HepG2 (cell line): Measurements from ENCODE around the gene SLC13A2. TPM values are rescaled to one million over a fixed set of nuclear protein-coding genes. Genes with fewer than 3 reads are reported as not detected.

Experiments
- ATAC-seq: fragments of 200-7000 bp; cut with Tn5 transposase; 3 replicates; pipeline ENCODE4 v1.9.1; 2020; ENCODE audit warnings: mild to moderate bottlenecking, moderate library complexity
- BruUV-seq: library from RNA; stranded (reverse); fragments of 400-500 nt; replicated peaks from 2 replicates; lab custom pipeline; 2021; lab: Mats Ljungman, UMichigan
- CTCF ChIA-PET: fragments of 300-600 bp; formaldehyde crosslinking; extraction: SDS; loops from one replicate; lab custom pipeline; 2021; ENCODE audit warnings: low total read pairs, inconsistent platforms, low intra/inter-chr PET ratio; lab: Yijun Ruan, JAX
- POLR2A ChIA-PET: fragments of 350-600 bp; sonication (Branson Sonifier 250); formaldehyde crosslinking; loops from one replicate; lab custom pipeline; 2020; ENCODE audit warnings: antibody characterized with exemption, inconsistent platforms; lab: Yijun Ruan, JAX
- DNase-seq: peaks from one replicate; pipeline ENCODE4 v3.0.0-alpha.2; 2015; ENCODE audit warnings: low spot score
- FAIRE-seq: peaks from 3 replicates; lab custom pipeline; 2011; peaks lifted over from hg19 to GRCh38; lab: Jason Lieb, UNC
- H2AFZ ChIP-seq: one replicate; pipeline ENCODE4 v1.6.1; 2011; ENCODE audit warnings: low read length, inconsistent platforms
- H3K27ac ChIP-seq: fragments of 300-600 bp; 3 replicates; pipeline ENCODE4 v1.8.0; 2011; ENCODE audit warnings: mixed run types, mild to moderate bottlenecking, mixed read lengths, low read length, inconsistent platforms; ENCODE audit not compliant: insufficient read depth; ENCODE audit errors: extremely low read length
- H3K27me3 ChIP-seq, 2 experiments: fragments of 200-600 bp in 1 of 2; 2 replicates in 1 of 2; 3 replicates in 1 of 2; pipeline versions ENCODE4 v1.6.0 to v1.8.0; 2011; ENCODE audit warnings: low read length in 2 of 2, mild to moderate bottlenecking in 2 of 2, moderate library complexity in 2 of 2, inconsistent platforms in 1 of 2; ENCODE audit not compliant: insufficient read depth in 2 of 2, control insufficient read depth in 1 of 2
- H3K36me3 ChIP-seq, 2 experiments: fragments of 200-600 bp in 1 of 2; replicated peaks in 1 of 2; 2 replicates in 1 of 2; 3 replicates in 1 of 2; pipeline versions ENCODE4 v1.5.1 to v1.8.0; 2011; ENCODE audit warnings: low read length in 2 of 2, inconsistent platforms in 1 of 2; ENCODE audit not compliant: insufficient read depth in 2 of 2, control insufficient read depth in 1 of 2
- H3K4me1 ChIP-seq: 2 replicates; pipeline ENCODE4 v1.5.1; 2012; ENCODE audit warnings: low read length, inconsistent platforms; ENCODE audit not compliant: insufficient read depth
- H3K4me2 ChIP-seq: 2 replicates; pipeline ENCODE4 v1.6.0; 2011; ENCODE audit warnings: low read depth, low read length, inconsistent platforms
- H3K4me3 ChIP-seq, 3 experiments: fragments of 200-600 bp in 1 of 3; sonication (generic), shearing (Covaris generic) in 1 of 3; replicated peaks in 1 of 3; 2 replicates each; pipeline ENCODE4 v1.5.1; 2011 to 2016; ENCODE audit warnings: low read length in 3 of 3, inconsistent platforms in 2 of 3, low read depth in 2 of 3, mild to moderate bottlenecking in 2 of 3, control low read depth in 1 of 3, mixed read lengths in 1 of 3; ENCODE audit not compliant: insufficient read depth in 1 of 3
- H3K79me2 ChIP-seq: one replicate; pipeline ENCODE4 v1.6.1; 2011; ENCODE audit warnings: low read length, inconsistent platforms; ENCODE audit not compliant: insufficient read depth
- H3K9ac ChIP-seq: 2 replicates; pipeline ENCODE4 v1.6.0; 2011; ENCODE audit warnings: mild to moderate bottlenecking, low read depth, low read length, inconsistent platforms; ENCODE audit not compliant: insufficient read depth
- H3K9me3 ChIP-seq: 2 replicates; pipeline ENCODE4 v1.5.1; 2012; ENCODE audit warnings: mild to moderate bottlenecking, low read length
- H4K20me1 ChIP-seq: 2 replicates; pipeline ENCODE4 v1.6.0; 2011; ENCODE audit warnings: inconsistent platforms, mild to moderate bottlenecking, low read length, moderate library complexity; ENCODE audit not compliant: insufficient read depth
- FOXK1 ChIP-seq: sonication (generic); formaldehyde crosslinking; IDR thresholded peaks from 2 replicates; pipeline ENCODE4 v1.4.0; 2020; ENCODE audit warnings: low read depth, missing genetic modification reagents, borderline replicate concordance
- GABPA ChIP-seq, 2 experiments: IDR thresholded peaks; 2 replicates each; pipeline ENCODE4 v1.6.1; 2011 to 2016; ENCODE audit warnings: low read depth in 2 of 2, low read length in 1 of 2, missing biosample characterization in 1 of 2, missing genetic modification characterization in 1 of 2
- HOXA3 ChIP-seq: sonication (generic); formaldehyde crosslinking; IDR thresholded peaks from 2 replicates; pipeline ENCODE4 v1.5.0; 2020; ENCODE audit warnings: missing genetic modification reagents
- NAIF1 ChIP-seq: sonication (generic); formaldehyde crosslinking; IDR thresholded peaks from 2 replicates; pipeline ENCODE4 v1.5.0; 2020; ENCODE audit warnings: mild to moderate bottlenecking, missing genetic modification reagents, borderline replicate concordance
- SMAD3 ChIP-seq: sonication (generic); formaldehyde crosslinking; IDR thresholded peaks from 2 replicates; pipeline ENCODE4 v1.4.0; 2020; ENCODE audit warnings: missing genetic modification reagents
- ZC3H4 ChIP-seq: sonication (generic); formaldehyde crosslinking; IDR thresholded peaks from 2 replicates; pipeline ENCODE4 v1.4.0; 2020; ENCODE audit warnings: missing genetic modification reagents, borderline replicate concordance
- ZKSCAN1 ChIP-seq: fragments of 150-350 bp; IDR thresholded peaks from 2 replicates; pipeline ENCODE4 v1.6.1; 2014; ENCODE audit warnings: low read length
- ZNF33A ChIP-seq: sonication (generic); formaldehyde crosslinking; IDR thresholded peaks from 2 replicates; pipeline ENCODE4 v1.5.1; 2020; ENCODE audit warnings: missing genetic modification reagents, mild to moderate bottlenecking, moderate library complexity, borderline replicate concordance
- ZNF768 ChIP-seq: sonication (generic); formaldehyde crosslinking; IDR thresholded peaks from 2 replicates; pipeline ENCODE4 v1.4.0; 2020; ENCODE audit warnings: missing genetic modification reagents
- ZNF780A ChIP-seq: sonication (generic); formaldehyde crosslinking; IDR thresholded peaks from 2 replicates; pipeline ENCODE4 v1.8.0; 2022; ENCODE audit warnings: mild to moderate bottlenecking, missing genetic modification reagents, moderate library complexity
- WGBS: methylation state at CpG from one replicate; pipeline ENCODE4 v1.1.6; 2017; ENCODE audit warnings: low lambda C conversion rate; 5-methylcytosine and 5-hydroxymethylcytosine counted together
- in situ Hi-C: cut with HindIII; loops from 2 replicates; pipeline ENCODE4 v1.10.0; 2017; ENCODE audit warnings: low pct_unique_long_range_greater_than_20kb; ENCODE audit not compliant: extremely low pct_ligation_motif_present
- intact Hi-C: fragments of 100-400 bp; cut with micrococcal nuclease; formaldehyde crosslinking; loops from one replicate; pipeline ENCODE4 v1.10.0; 2022; ENCODE audit not compliant: unreplicated experiment
- polyA plus RNA-seq, 8 experiments: library from polyadenylated mRNA; depleted of rRNA in 3 of 8; stranded (reverse) in 7 of 8; unstranded in 1 of 8; fragments of >200 nt; fragmentation: Illumina TruSeq in 4 of 8; extraction: Trizol in 4 of 8; gene quantifications; 2 replicates each; pipeline versions ENCODE4 v1.2.1 to v1.2.3, GENCODE V29; 2011 to 2016; ENCODE audit warnings: low read depth in 4 of 8, missing spikeins in 1 of 8, mixed read lengths in 1 of 8; ENCODE audit not compliant: insufficient read depth in 1 of 8
- total RNA-seq, 5 experiments: library from RNA; depleted of rRNA; stranded (reverse); fragments of >200 nt; fragmentation: Illumina TruSeq; extraction: Trizol; gene quantifications; 2 replicates each; pipeline ENCODE4 v1.2.3, GENCODE V29; 2016; ENCODE audit warnings: low read depth in 1 of 5
- TF ChIP-seq, protein P1 (sequence below): sonication (generic); formaldehyde crosslinking; IDR thresholded peaks from 2 replicates; pipeline ENCODE4 v1.4.0; 2020; ENCODE audit warnings: missing genetic modification reagents
- TF ChIP-seq, protein P2 (sequence below): sonication (generic); formaldehyde crosslinking; IDR thresholded peaks from 2 replicates; pipeline ENCODE4 v1.4.0; 2020; ENCODE audit warnings: mild to moderate bottlenecking, missing genetic modification reagents
- TF ChIP-seq, protein P3 (sequence below): sonication (generic); formaldehyde crosslinking; IDR thresholded peaks from 2 replicates; pipeline ENCODE4 v1.5.0; 2020; ENCODE audit warnings: mild to moderate bottlenecking, missing genetic modification reagents

SLC13A2 gene
- total and polyA plus RNA-seq, 2 of the 13 experiments (the other 11 are each of a cell fraction or from before 2014, with no cell fraction given), result 0.07 TPM; not detected in 1

DNA sequence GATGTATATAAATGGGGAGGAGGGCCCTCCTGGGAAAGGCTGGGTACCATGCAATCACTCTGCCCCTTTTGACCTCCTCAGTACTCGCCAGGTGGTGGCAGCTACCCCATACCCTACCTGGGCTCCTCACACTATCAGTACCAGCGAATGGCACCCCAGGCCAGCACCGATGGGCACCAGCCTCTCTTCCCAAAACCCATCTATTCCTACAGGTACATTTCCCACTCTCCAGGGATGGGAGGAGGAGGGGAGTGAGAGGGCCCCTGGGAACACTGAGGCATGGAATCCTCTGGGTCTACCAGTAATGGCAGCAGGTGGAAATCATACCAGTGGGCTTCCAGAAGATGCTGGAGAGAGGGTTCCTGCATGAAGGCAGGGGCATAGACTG is 55.6 kb downstream of the SLC13A2 start (continued):
- TF ChIP-seq, protein P1, sequence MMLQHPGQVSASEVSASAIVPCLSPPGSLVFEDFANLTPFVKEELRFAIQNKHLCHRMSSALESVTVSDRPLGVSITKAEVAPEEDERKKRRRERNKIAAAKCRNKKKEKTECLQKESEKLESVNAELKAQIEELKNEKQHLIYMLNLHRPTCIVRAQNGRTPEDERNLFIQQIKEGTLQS (CRISPR knock-in tag), result no peak
- TF ChIP-seq GABPA (IDR thresholded peaks at IDR 0.05; ENCODE audit: low read depth, low read length), result no peak
- no peak for TF ChIP-seq GABPA (CRISPR knock-in tag; IDR thresholded peaks at IDR 0.05; ENCODE audit: low read depth)
- TF ChIP-seq, protein P2, sequence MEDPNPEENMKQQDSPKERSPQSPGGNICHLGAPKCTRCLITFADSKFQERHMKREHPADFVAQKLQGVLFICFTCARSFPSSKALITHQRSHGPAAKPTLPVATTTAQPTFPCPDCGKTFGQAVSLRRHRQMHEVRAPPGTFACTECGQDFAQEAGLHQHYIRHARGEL (CRISPR knock-in tag), result no peak
- TF ChIP-seq ZNF33A, result no peak
- TF ChIP-seq HOXA3, result no peak
- no peak for TF ChIP-seq SMAD3 (CRISPR knock-in tag)
- TF ChIP-seq, protein P3, sequence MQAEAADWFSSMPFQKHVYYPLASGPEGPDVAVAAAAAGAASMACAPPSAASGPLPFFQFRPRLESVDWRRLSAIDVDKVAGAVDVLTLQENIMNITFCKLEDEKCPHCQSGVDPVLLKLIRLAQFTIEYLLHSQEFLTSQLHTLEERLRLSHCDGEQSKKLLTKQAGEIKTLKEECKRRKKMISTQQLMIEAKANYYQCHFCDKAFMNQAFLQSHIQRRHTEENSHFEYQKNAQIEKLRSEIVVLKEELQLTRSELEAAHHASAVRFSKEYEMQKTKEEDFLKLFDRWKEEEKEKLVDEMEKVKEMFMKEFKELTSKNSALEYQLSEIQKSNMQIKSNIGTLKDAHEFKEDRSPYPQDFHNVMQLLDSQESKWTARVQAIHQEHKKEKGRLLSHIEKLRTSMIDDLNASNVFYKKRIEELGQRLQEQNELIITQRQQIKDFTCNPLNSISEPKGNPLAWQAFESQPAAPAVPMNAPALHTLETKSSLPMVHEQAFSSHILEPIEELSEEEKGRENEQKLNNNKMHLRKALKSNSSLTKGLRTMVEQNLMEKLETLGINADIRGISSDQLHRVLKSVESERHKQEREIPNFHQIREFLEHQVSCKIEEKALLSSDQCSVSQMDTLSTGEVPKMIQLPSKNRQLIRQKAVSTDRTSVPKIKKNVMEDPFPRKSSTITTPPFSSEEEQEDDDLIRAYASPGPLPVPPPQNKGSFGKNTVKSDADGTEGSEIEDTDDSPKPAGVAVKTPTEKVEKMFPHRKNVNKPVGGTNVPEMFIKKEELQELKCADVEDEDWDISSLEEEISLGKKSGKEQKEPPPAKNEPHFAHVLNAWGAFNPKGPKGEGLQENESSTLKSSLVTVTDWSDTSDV (CRISPR knock-in tag), result no peak
- no peak for TF ChIP-seq ZC3H4
- TF ChIP-seq FOXK1 (CRISPR knock-in tag), result no peak
- no peak for TF ChIP-seq ZKSCAN1
- TF ChIP-seq ZNF780A (CRISPR knock-in tag), result no peak

DNA sequence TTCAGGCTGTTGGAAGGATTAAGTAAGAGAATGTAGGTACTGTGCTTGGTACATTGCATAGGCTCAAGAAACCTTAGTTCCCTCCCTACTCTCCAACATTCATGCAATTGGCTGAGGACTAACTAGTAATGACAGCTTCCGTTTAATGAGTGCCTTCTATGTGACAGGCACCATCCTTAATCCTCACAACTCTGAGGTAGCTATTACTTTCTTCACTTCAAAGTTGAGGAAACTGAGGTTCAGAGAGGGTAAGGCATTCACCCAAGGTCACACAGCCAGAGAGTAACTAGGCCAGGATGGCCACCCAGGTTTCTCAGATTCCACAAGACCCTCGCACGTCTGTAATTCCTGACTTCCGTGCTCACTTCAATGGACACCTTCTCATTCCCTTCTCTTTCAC is 56.8 kb downstream of the SLC13A2 start:
- in situ Hi-C loops, result loop anchor here (5.0 kb wide), 1 partner anchor 33 kb away; no protein-coding TSS in a partner anchor
- TF ChIP-seq ZNF768 (CRISPR knock-in tag) (peak; percentile 29; the same call in 1 of the 2 replicates), NAIF1 (no peak)
- TF ChIP-seq, all 625 proteins: peak for 1
- FAIRE-seq (no peak), DNase-seq (no peak), ATAC-seq (no peak)
- Histone ChIP-seq H3K27me3 (peaks cover 9 to 38% of the 10 kb centered on the region in 2 experiments; a peak in 4 of 5 replicates), H3K4me1 (peaks cover 23% of the 10 kb centered on the region), H3K27ac (no peak overlapping the region), H3K4me3 (no peak overlapping the region), H3K9me3 (no peaks in the 10 kb centered on the region), H4K20me1 (no peaks in the 10 kb centered on the region), H3K9ac (no peak overlapping the region), H2AFZ (no peak overlapping the region), H3K4me2 (no peak overlapping the region), H3K79me2 (no peaks in the 10 kb centered on the region), H3K36me3 (no peaks in the 10 kb centered on the region)
- ChIA-PET CTCF (no interaction called here), POLR2A (no interaction called here)
- intact Hi-C loops, result no loop called here
- 31% methylated on average over 4 of the region's 4 CpGs for WGBS
- no TSS peak for BruUV-seq
